ENCODE results near the gene VKORC1.

DNA sequence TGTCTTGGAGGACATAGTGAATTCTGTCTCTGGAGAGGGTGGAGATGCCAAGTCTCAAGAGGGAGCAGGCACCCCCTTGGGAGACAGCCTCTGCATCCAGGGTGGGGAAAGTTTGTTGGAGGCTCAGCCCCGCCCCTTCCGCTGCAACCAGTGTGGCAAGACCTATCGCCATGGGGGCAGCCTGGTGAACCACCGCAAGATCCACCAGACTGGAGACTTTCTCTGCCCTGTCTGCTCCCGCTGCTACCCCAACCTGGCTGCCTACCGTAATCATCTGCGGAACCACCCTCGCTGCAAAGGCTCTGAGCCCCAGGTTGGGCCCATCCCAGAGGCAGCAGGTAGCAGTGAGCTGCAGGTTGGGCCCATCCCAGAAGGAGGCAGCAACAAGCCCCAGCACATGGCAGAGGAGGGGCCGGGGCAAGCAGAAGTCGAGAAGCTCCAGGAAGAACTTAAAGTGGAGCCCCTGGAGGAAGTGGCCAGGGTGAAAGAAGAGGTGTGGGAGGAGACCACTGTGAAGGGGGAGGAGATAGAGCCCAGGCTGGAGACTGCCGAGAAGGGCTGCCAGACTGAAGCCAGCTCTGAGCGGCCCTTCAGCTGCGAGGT is 15.2 kb downstream of the VKORC1 start:
- no peak for TF ChIP-seq EZH2 (IDR thresholded peaks at IDR 0.05; ENCODE audit: borderline replicate concordance, low read depth, low read length, poor library complexity, severe bottlenecking)
- no peak for TF ChIP-seq CTCF (conservative IDR thresholded peaks at IDR 0.05; ENCODE audit: low read depth, low read length)

Measured in A673 (cell line).